ENCODE results near the gene KAZN. TPM values are rescaled to one million over a fixed set of nuclear protein-coding genes. Genes with fewer than 3 reads are reported as not detected.

Gene KAZN
- total and polyA plus RNA-seq, 8 donors: 11.1 to 37.5 (median 30.2) TPM

GRCh38 chr1:14808768-14809167 is 210.3 kb downstream of the KAZN start:
- Histone ChIP-seq H3K9me3 (peaks cover 0 to 28% of the 10 kb centered on the region in 2 donors), H3K27me3 (no peaks in the 10 kb centered on the region), H3K36me3 (no peaks in the 10 kb centered on the region), H3K27ac (no peak overlapping the region), H3K4me1 (no peaks in the 10 kb centered on the region), H3K4me3 (no peak overlapping the region)
- no peak for DNase-seq
- ATAC-seq: no peak
- no peak for TF ChIP-seq CTCF (IDR thresholded peaks at IDR 0.05)
- intact Hi-C loops (cut with DNase I): no loop called here

DNA sequence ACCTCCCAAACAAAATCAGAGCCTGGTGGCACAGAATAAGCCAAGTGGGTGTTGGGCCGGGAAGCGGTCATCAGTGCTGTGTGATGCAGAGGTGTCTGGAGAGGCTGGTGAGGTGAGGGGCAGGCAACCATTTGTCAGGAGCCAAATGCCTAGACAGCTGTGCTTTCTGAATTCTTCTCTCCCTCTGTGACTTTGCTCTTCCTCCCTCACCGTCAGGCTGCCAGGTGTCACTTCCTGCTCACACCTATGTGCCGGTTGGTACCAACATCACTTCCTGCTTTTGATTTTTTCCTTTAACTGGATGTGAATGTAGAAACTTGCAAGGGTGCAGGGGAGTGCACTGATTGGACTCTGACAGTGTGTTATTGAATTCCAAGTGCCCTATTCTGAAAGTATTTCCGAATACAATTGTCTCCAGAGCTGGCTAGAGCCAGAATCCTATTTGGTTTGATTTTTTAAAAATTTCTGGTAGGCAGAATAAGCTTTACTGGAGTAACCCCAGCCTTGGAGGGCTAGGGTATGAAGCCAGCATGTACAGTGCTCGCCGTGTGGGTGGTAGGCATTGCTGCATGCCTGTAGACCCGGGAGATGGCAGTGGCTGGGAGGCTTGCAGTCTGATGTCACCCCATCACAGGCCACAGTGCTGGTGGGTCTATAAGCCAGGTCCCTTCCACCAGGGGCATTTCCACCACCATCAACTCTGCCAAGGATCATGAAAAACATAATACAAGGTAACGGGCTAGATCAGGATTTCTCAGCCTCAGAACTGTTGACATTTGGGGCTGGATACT is 210.9 kb downstream of the KAZN start:
- no peak for TF ChIP-seq CTCF (IDR thresholded peaks at IDR 0.05)
- intact Hi-C loops (cut with DNase I): no loop called here
- H3K4me1 ChIP-seq: no peaks in the 10 kb centered on the region
- H3K36me3 ChIP-seq: no peaks in the 10 kb centered on the region
- H3K27me3 ChIP-seq: no peaks in the 10 kb centered on the region
- no peak overlapping the region for H3K4me3 ChIP-seq
- ATAC-seq (no peak), DNase-seq (no peak)
- no peak overlapping the region for H3K27ac ChIP-seq
- peaks cover 0 to 28% of the 10 kb centered on the region in 2 donors for H3K9me3 ChIP-seq

- Histone ChIP-seq H3K4me3 (no peak overlapping the region), H3K9me3 (peaks cover 0 to 28% of the 10 kb centered on the region in 2 donors), H3K4me1 (no peaks in the 10 kb centered on the region), H3K27ac (no peak overlapping the region), H3K36me3 (no peaks in the 10 kb centered on the region), H3K27me3 (no peaks in the 10 kb centered on the region)
- ATAC-seq: peak; percentile 29
- DNase-seq: peak in 2 of 4 donors; percentile 28 to 48
- no peak for TF ChIP-seq CTCF (IDR thresholded peaks at IDR 0.05)
- intact Hi-C loops (cut with DNase I): no loop called here
Measured at GRCh38 chr1:14810595-14811361, 212.3 kb downstream of the KAZN start.

DNA sequence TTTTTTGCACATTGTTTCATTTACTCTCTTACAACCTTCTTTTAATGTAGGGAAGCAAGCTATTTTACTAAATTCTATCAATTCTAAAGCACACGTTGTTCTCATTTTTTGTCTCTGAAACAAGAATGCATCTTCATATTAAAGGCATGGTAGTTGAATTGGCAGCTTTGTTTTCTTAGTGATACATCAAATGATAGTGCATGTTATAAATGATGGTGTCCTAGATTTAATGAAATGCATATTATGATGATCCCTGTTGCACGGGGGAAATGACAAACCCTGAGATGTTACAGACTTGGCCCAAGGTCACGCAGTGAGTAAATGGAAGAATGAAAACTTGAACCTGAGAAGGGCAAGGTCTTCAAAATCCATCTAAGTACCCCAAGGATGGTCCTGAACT is 213.1 kb downstream of the KAZN start:
- no peaks in the 10 kb centered on the region for H3K36me3 ChIP-seq
- no peak for TF ChIP-seq CTCF (IDR thresholded peaks at IDR 0.05)

DNA sequence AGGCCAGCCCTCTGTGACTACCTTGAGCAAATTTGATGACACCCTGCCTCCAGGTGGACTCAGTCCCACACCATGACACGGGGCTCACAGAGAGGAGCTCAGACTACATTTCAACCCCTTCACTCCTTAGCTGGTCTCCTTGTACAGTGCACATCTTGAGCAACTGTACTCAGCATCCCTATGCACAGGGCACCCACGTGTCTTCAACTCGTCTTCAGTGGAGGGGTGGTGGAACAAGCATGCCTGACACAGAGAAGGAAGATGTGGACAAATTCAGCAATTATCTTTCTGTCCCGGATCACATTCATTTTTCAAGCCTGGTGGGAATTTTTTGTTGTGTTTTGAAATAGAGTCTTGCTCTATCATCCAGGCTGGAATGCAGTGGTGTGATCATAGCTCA is 213.7 kb downstream of the KAZN start:
- no peak overlapping the region for H3K27ac ChIP-seq
- ATAC-seq: no peak

More for the DNA sequence above, 213.1 kb downstream of the KAZN start:
- Histone ChIP-seq H3K9me3 (peaks cover 0 to 20% of the 10 kb centered on the region in 2 donors), H3K4me1 (no peaks in the 10 kb centered on the region), H3K27me3 (no peaks in the 10 kb centered on the region), H3K4me3 (no peak overlapping the region), H3K27ac (no peak overlapping the region)
- intact Hi-C loops (cut with DNase I): no loop called here
- no peak for ATAC-seq
- no peak for DNase-seq

More for the DNA sequence above, 213.7 kb downstream of the KAZN start:
- H3K4me1 ChIP-seq: no peaks in the 10 kb centered on the region
- TF ChIP-seq CTCF (IDR thresholded peaks at IDR 0.05): no peak
- intact Hi-C loops (cut with DNase I): no loop called here
- H3K9me3 ChIP-seq: peaks cover 0 to 14% of the 10 kb centered on the region in 2 donors
- H3K27me3 ChIP-seq: no peaks in the 10 kb centered on the region
- H3K36me3 ChIP-seq: no peaks in the 10 kb centered on the region
- DNase-seq: no peak
- no peak overlapping the region for H3K4me3 ChIP-seq

Data from left lung (tissue), 10 donors.